GM12892 (cell line): Measurements from ENCODE around the gene ZBTB16.

Source experiments
- POLR2A ChIP-seq: IDR thresholded peaks from 2 replicates; pipeline ENCODE4 v1.6.1; 2011; ENCODE audit warnings: low read depth, low read length, control low read depth
- POLR2AphosphoS5 ChIP-seq: IDR thresholded peaks from 2 replicates; pipeline ENCODE4 v1.6.1; 2011; ENCODE audit warnings: low read depth, low read length, control low read depth
- TAF1 ChIP-seq: IDR thresholded peaks from 2 replicates; pipeline ENCODE4 v1.6.1; 2011; ENCODE audit warnings: low read depth, mild to moderate bottlenecking, control low read depth, low read length, borderline replicate concordance

GRCh38 chr11:114160894-114161293, 101.4 kb downstream of the ZBTB16 start:
- TF ChIP-seq POLR2A (no peak), TAF1 (no peak), POLR2AphosphoS5 (no peak)
